HG03457 (cell line): ENCODE results near the gene TOLLIP.

Source experiments
- ATAC-seq: cut with Tn5 transposase; IDR thresholded peaks from one replicate; pipeline ENCODE4 v1.9.1; 2021; ENCODE audit warnings: moderate number of reproducible peaks; ENCODE audit not compliant: unreplicated experiment

TOLLIP gene

DNA sequence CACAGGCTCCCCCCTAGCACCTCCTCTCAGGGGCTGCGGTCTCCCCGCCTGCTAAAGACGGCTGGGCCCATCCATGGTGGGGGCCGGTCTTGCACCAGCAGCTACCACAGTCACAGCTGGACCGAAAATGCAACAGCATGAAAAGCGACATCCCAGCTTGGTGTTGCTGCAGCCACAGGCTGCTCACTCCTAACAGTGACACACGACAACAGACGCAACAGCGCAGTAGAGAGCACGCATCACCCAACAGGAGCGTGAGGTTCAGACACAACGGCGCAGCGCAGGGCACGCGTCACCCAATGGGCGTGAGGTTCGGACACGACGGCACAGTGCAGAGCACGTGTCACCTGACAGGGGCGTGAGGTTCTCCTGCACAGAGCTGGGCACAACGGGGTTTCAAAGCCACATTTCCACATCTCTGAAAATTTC lies 24.1 kb downstream of the TOLLIP start:
- no peak for ATAC-seq

DNA sequence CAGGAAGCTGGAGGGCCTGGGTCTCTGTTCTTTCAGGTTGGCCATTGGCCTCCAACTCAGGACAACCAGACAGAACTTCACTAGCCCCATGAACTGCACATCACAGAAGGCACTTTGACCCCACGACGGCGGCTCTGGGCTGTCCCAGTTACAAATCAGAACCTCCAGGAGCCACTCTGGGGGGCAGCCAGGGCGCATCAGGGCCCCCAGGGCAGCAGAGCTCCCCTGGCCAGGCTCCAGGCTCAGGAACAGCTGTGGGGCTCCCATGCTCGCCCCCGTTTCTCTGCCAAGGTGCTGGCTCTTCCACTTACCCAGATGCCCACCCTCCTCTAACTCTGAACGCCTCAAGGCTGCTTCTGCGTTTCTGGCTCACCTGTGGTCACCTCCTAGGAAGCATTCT lies 25.5 kb downstream of the TOLLIP start:
- no peak for ATAC-seq

DNA sequence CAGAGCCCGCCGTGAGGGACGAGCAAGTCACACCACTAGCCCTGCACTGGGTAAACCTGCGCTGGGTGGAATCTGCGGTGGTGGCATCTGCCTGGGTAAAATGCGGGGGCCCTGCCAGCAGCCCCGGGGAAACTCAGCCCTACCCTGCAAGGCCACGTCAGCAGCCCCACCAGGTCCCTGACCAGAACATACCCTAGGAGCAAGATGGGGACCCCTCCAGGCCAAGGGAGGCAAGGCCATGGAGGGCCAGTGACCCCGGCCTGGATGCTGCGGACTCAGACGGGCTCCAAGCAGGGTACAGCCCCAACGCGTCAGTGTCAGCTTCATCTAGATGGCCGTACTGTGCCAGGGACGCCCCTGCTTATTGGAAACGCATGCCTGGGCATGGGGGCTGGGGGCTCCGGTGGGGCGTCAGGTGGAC lies 26.3 kb downstream of the TOLLIP start:
- no peak for ATAC-seq

DNA sequence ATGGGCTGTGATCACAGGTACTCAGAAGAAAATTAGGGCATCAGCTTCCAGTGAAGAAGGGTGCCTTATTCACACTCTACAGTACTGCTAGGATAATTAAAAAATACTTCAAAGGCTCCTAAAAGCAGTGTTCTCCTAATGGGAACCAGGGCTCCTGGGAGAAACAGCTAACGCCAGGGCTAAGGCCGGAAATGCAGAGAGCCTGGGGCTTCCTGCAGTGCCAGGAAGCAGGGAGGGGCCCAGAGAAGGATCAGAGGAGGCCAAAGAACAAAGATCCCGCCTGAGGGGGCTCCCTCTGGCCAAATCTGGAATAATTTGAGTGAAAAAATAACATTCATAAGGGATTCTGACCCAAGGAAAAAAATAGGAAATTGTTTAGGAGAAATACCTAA lies 27.5 kb downstream of the TOLLIP start:
- ATAC-seq: no peak

DNA sequence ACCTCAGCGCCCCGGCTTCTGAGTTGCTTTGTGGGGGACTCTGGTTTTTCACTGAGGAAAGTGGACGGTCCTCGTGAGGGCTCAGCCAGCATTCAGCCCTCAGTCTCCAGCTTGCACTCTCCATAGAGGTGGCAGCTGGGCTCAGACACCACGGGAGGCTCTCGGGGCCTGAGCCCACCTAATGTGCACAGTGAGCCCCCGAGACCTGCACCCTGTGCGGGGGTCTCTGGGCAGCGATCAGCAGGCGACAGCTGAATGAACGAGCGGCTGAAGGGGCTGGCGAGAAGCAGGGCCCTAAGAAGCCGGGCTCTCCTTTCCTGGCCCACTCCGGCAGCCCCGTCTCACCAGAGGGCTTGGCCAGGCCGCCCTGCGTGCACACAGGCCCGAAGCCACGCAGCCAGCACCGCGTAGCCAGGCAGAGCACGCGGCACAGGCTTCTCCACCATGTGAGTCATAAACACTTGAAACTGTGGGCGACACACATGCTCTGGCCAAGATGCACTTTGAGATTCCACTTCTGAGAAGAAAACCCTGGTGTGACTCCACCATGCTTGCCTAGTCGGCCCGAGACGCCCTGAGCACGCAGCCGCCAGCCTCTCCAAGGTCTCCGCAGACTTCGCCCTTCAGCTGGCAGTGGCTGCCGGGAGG lies 28.0 kb downstream of the TOLLIP start:
- ATAC-seq: no peak

DNA sequence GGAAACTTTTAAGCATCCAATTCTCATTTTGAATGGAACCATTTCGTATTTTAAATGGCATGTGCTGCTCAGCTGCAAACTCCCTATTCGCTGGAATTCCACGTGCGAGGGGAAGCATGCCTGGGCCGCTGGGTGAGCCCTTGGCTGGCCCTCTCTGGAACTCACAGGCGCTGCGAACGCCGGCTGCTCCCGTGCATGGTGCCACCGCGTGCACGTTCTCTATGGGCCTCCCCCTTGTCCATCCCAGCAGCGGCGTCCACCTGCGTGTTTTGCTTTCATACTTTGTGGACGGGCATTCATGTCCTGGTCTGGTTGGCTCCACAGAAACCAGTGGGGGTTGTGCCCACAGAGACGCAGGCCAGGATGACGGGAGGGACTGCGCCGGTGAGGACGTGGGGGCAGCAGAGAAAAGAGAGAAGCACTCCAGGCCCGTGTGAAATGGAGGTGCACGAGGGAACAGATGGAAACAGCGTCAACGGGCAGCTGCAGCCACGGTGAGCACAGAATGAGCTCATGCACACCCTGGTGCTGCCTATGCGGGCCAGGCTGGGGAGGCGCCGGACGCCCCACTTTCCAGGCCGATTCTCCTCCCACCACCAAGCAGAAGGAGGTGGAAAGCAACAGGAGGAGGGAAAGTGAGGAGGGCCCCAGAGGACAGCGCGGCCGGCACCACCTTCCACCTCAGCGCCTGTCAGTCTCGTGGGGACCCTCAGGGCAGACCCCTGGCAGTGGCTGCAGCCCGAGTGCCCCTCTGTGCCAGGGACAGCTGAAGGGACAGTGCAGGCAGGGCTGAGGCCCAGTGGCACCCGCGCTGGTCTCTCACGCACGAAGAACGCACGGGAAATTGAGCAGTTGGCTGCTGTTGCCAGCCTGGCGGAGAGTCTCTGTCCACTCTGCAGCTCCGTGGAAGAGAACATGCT lies 29.1 kb downstream of the TOLLIP start:
- ATAC-seq: no peak

DNA sequence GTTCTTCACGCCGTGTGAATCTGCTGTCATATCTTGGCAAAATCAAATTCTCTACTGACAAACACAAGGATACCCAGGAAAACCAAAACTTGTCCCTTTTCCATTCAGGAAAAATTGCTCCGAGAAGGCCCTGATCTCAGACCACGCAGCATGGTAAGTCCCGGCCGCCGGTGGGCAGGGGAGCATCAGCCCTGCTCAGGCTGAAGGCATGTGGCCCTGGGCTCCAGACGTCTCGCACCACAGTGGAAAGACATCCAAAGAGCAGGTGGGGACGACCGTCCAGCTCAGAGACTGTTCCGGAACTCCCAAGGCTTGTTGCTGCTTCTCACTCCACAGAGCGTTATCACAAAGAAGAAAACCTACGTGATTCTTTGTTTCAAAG lies 29.8 kb downstream of the TOLLIP start:
- ATAC-seq: no peak

DNA sequence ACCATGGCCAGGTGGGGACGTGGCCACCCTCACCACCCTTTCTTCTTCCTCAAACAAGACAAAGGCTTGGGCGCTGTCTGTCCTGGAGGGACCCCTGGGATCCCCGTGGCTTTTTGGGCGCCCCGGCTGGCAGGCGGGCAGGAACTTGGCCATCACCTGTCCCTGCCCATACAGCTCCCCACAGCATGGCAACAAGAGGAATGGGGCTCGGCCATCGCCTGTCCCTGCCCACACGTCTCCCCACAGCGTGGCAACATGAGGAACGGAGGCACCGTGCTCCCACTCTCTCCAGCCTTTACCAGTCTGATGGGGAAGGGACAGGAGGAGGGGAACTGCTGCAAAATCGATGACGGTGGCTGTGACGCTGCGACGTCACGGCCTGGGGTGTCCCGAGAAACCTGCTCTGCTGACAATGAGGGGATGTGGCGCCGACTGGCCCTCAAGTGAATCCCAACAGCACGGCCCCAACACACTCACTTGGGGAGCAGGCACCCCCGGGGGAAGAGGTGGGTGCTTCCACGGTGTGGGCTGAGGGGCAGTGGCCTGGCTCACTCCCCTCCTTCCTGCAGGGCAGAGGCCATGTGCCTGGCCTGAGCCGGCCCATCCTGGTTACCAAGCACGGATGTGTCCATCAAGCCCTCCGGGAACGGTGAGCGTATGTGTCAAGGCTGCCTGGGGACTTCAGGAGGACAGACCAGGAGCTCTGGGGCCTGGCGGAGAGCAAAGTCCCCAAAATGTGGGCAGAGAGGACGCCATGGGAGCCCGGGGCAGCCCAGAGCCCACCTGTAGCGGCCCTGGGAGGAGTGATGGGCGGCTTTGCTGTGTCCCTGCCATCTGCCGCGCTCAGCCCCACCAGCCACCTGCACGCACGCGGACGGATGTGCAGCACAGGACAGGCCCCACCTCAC lies 30.4 kb downstream of the TOLLIP start:
- ATAC-seq: no peak

DNA sequence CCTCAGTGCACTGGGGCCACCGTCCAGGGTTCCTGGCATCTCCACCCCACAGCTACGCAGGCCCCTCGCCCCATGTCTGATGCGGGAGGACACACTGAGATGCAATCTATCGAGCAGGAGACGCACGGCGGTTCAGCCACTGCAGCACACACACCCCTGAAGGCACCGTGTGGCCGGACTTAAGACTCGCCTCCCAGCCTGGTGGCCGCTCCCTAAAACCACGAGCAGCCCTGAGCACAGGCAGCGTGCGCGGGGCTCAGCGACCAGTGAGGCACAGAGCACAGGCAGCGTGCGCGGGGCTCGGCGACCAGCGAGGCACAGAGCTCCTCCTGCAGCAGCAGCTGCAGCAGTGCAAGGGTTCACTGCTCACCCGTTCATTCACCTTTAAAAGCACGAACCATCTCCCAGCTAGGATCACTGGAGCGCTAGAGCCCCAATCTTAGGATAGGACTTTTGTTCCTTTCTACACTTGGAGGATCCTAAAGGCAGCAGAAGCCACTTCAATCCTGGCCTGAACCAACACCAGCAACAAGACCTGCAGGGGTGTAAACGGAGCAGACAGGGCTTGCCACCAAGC lies 31.4 kb downstream of the TOLLIP start:
- no peak for ATAC-seq

DNA sequence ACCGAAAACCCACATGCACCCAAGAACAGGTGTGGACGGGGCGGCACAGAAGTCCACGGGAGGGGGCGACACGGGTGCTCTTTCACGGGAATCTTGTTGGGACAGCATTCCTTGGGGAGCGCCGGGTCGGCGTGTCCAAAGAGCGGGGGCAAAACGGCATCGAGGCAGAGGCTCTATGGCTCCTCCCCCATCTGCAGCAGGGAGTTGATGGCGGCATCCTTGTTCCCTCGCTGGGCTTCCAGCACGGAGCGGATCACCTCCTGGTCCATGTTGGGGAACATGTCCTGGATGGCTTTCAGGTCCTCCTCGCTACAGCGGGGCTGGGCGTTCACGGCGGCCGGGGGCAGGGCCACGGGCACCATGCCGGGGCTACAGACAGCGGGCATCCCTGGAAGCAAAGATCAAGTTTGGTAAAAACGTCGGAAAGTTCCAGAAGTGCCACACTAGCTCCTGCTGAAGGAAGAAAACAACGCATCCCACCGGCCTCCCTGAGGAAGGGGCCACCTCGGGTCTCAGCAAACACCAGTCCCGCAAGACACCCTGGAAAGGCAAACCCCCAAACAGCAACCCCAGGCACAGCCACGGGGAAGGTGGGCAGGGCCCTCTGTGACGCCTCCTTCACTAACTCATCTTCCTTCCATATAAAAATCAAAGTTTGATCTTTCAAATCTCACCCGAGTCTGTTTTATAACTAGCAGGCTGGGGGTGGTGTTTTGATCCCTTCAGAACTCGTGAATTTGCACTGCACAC lies 32.4 kb downstream of the TOLLIP start:
- no peak for ATAC-seq

DNA sequence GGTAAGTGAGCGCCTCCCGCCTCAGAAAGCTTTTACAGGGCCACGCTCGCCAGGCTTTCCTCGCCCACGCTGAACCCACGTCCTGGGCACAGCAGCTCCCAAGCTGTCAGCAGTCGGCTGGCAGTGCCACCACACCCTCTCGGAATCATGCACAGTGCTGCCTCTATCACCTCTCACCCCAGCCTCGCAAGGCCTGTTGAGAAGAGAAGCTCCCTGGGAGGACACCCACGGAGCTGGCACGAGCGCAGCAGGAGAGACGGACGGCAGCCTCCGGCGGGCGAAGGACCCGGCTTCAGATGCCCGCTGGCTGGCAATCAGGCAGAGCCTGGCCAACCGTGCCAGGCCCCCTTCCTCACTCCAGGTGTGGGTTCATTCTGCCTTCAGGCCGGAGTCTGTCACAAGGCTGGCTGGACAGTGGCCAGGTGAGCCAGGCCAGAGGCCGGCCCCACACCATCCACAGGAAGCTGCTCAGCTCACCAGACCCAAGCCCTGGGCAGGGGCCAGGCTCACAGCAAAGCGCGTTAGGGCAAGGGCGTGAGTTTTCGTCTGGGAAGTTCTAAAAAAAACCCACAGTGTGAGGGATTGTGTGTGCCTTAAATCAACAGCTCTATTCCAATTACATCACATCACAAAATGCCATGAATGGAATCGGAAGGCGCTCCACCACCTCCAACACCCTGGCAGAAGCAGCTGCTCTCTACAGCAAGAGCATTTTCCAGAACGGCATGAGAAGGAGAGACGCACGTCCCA lies 33.2 kb downstream of the TOLLIP start:
- ATAC-seq: no peak

DNA sequence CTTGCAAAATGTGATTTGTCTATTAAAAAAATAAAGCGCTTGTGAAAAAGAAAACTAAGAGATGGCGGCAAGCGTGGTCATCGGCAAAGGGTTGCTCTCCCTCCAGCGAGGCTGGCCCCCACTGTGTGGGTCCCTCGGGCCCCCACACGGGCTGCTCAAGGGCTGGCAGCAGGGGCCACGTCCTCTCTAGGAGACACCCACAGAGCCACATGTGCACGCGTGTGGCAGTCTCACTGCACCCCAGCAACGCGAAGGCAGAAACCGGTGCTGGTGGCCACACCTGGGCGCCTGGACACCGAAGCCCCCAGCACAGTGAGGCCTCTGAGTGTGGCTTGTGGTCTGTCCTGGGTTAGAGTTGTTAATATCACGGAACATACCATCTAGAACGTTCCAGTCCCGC lies 34.4 kb downstream of the TOLLIP start:
- no peak for ATAC-seq

DNA sequence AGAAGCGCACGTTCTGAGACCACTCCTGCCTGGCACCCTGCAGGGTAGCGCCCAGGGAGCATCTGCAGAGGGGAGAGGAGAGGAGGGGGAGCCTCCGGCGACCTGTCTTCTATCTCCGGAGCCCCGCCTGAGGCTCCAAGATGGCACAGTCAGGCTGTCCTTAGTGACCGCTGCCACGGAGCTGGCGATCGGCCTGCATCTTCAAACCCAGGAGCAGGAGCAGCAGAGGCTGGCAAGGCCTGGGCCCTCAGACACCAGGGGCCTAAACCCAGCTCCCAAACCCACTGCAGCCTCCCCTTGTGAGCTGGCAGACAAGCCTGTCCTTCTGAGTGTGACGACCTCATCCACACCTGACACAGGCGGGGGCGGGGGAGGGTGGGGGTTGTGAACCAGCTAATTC lies 34.9 kb downstream of the TOLLIP start:
- ATAC-seq: no peak

DNA sequence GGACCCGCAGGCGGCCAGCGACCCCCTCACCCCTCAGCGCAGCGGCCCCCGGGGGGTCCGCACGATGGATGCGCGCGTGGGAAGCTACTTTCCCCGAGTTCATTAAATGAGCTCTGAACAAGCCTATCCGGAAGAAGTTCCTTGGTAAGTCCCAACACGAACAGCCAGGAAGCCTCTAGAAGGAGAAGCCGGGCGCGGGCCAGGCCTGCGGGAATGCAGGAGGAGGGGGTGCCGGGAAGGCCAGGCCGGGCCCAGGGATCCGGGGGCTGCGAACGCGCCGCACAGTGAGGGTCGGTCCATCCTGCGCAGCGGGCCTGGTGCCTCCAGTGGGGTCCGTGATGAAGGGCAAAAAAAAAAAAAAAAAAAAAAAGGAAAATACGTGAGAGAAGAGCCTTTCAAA lies 36.9 kb downstream of the TOLLIP start:
- ATAC-seq: no peak

DNA sequence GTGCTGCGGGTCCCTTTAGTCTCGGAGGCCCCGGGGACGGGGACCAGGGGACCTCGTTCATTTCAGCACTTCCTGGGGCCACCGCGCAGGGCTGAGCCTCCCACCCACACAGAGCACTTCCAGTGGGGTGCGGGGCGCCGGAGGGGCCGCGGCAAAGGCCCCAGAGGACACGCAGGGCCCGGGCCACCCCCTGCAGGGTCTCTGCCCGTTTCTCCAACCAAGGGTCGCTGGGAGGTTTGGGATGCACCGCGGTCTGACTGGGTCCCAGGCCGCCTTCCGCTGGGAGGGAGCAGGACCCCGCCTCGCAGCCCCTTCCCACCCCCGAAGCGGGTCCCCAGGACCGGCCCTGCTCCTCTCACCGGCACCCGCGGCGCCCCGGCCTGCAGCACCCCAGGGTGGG lies 37.5 kb downstream of the TOLLIP start:
- ATAC-seq: no peak

DNA sequence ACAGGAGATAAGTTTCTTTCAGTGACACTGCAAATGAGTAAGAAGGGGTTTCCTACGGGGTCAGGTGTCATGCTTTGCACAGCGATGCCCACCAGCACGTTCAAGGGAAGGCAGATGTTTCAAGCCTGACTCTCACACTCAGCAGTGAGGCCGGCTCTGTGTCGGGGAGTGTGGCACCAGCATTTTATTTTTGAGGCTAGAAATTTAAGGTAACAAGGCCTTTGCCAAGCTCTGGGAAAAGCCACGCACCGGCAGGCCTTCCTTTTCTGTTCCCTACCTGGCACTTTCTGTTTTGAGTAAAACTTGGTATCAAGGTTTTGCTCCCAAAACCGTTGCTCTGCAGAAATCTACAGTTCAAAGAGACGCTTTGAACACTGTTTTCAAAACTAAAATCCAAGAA lies 38.0 kb downstream of the TOLLIP start:
- ATAC-seq: no peak

DNA sequence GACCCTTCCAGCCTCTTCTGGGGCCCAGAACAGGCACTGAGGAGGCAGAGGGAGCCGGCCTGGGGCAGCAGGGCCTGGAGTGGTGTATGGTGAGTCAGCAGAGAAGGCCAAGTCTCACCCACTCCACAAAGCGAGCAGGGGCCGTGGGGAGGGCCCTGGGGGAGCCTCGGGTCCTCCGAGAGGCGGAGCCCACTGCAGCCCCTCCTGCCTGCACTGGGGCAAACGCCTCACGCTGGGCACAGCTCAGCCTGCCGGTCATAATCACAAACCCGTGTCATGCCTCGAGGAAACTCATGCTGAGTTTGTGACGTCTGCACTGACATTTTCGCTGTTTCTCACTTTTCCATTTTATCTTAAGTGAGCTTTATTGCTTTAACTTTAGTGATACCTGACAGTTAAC lies 38.4 kb downstream of the TOLLIP start:
- ATAC-seq: no peak

DNA sequence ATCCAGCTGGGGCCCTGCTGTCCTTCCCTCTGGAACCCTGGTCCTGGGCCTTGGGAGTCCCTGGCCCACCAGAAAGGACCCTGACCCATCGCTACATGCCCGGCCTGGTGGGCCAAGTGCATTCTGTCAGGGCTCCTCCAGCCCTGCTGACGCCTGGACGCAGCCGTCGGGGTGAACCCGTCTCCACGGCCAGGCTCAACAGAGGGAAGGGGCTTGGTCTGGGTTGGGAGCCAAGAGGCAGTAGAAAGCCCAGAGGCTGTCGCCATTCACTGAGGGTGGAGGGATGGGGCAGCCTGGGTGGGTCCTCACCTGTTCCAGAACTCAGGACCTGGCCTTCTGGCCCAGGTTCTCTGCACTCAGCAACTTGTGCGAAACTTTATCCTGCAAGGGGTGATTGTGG lies 39.0 kb downstream of the TOLLIP start:
- no peak for ATAC-seq

DNA sequence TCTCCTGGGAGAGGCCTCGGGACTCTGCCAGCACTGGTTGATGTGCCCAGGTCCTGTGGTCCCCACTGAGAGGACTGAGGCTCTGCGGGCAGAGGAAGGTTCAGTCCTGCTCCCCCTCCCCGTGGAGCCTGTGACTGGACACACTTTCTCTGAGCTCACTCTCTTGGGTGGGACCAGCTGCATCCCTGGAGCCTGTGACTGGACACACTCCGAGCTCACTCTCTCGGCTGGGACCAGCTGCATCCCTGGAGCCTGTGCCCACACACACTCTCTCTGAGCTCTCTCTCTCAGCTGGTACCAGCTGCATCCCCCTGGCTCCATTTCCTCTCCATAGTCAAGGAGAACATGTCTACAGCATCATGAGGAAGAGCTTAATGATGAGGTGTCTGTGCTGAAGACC lies 39.5 kb downstream of the TOLLIP start:
- ATAC-seq: no peak
